22Rv1 (cell line): Measurements from ENCODE around the gene DDX42.

Experiments used
- H3K27ac ChIP-seq: fragments of 450-650 bp; 2 replicates; pipeline ENCODE4 v1.5.1; 2017
- ZFX ChIP-seq: fragments of 450-650 bp; IDR thresholded peaks from 2 replicates; pipeline ENCODE4 v1.6.1; 2017; ENCODE audit warnings: antibody characterized with exemption, borderline replicate concordance
- TF ChIP-seq, protein P1 (sequence below): fragments of 450-650 bp; IDR thresholded peaks from 2 replicates; pipeline ENCODE4 v1.5.1; 2017; ENCODE audit warnings: mild to moderate bottlenecking

DDX42 gene

DNA sequence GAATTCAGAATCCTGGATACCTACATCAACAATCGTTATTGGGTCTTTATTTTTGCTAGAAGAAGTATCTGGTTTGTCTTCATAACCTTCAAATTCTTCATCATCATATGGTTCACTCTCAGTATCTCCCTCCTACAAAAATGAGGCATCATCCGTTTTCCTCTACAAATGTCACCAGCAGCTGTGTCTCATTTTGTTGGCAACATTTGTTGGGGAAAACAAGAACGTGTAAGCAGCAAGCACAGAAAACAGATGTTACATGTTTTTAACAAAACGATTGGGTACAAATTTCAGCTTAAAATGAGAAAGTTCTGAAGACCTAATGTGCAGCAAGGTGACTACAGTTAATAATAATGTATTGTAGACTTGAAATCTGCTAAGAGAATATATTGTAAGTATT, 9.3 kb upstream of the DDX42 start:
- no peak for TF ChIP-seq ZFX
- TF ChIP-seq, protein P1, sequence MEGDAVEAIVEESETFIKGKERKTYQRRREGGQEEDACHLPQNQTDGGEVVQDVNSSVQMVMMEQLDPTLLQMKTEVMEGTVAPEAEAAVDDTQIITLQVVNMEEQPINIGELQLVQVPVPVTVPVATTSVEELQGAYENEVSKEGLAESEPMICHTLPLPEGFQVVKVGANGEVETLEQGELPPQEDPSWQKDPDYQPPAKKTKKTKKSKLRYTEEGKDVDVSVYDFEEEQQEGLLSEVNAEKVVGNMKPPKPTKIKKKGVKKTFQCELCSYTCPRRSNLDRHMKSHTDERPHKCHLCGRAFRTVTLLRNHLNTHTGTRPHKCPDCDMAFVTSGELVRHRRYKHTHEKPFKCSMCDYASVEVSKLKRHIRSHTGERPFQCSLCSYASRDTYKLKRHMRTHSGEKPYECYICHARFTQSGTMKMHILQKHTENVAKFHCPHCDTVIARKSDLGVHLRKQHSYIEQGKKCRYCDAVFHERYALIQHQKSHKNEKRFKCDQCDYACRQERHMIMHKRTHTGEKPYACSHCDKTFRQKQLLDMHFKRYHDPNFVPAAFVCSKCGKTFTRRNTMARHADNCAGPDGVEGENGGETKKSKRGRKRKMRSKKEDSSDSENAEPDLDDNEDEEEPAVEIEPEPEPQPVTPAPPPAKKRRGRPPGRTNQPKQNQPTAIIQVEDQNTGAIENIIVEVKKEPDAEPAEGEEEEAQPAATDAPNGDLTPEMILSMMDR = no peak
- no peak overlapping the region for H3K27ac ChIP-seq

DNA sequence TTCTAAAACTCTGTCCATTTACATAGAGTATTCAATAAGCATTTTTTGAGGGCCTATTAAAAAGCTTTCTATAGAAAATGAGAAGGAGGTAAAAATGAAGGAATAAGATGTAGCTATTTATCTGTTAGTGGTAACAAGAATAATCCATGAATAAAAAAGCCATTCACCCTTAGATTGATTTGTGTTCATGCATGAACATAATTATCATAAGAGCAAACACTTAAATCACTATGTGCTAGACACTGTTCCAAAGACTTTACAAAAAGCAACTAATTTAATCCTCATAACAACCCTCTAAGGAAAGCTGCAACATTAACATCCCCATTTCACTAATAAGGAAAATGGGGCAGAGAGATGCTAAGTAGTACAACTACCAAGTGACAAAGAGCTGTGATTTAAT, 7.2 kb upstream of the DDX42 start:
- no peak overlapping the region for H3K27ac ChIP-seq
- TF ChIP-seq, protein P1 = no peak
- no peak for TF ChIP-seq ZFX

DNA sequence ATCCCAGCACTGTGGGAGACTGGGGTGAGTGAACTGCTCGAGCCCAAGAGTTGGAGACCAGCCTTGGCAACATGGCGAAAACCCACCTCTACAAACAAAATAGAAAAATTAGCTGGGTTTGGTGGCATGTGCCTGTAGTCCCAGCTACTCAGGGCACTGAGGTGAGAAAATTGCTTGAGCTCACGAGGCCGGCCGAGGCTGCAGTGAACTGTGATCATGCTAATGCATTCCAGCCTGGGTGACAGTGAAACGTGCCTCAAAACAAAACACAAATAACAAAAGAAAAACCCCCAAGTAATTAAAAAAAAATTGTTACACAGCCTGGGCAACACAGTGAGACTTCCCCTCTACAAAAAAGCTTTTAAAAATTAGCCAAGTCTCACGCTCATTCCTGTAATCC, 5.5 kb upstream of the DDX42 start:
- TF ChIP-seq ZFX = no peak
- TF ChIP-seq, protein P1 = no peak
- no peak overlapping the region for H3K27ac ChIP-seq

DNA sequence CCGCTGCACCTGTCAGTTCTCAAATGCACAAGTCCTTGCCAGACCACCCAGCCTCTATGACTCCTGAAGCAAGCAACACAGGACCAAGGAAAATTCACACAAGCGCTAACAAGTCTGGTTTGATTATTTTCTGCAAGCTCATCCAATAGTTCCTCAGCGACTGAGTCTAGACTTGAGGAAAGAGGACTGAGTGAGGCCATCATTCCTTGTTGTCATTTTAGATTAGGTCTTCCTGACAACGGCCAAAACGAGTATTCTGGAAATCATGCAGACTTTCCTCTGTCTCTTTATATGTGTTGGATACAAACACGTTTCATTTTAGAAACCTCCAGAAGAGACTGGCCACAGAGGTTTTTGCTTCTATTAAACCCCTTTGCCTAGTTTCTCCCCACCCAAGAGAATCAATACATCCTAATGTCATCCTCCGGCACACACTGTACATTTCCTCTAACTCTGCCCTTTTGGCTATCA, 1.1 kb upstream of the DDX42 start:
- peak overlapping the region; percentile 99 for H3K27ac ChIP-seq
- TF ChIP-seq ZFX = no peak
- TF ChIP-seq, protein P1 = no peak

DNA sequence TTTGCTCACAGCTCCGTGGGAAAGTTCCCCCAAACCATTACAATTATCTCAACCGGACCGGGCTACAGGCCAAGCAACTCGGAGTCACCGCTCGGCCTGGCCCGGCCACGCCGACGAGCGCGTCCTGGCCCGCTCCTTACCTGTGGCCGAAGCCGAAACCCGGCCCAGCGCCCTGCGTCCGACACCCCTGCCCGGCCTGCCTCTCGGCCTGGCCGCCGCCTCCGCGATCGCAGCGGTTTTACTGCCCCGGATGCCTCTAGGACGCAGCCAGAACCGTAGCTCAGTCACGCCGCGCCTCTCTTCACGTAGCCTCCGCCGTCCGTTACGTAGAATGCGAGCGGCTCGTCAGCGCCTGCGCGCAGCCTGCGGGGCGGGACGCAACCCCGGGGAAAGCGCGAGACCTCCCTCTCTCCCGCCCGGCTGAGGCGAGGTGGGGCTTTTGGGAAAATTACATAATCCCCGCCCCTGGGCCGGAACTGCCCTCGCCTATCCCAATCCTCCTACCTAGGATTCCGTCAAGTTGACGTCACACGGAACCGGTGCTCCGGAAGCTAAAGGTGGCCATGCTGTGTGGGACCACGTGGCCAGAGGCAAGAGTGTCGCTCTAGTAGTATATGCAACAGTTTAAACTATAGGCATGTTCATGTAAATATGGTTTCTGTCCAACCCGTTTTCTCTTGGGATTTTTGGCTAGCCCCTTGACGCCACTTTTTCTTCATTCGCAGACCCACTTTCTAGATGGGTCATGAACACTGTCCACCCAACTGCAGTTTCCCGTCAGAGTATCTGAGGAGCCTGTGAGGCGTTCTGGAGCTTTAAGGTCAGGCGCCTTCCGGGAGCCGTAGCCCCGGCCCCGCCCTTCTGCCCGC, 464 bp upstream of the DDX42 start, which contains the start of gene CCDC47:
CCDC47 (minus strand) TSS at position 326 of the 869 bp plus-strand sequence. CDS start 7,422 bp downstream, outside the sequence.
- TF ChIP-seq, protein P1 = no peak
- no peak for TF ChIP-seq ZFX
- peak within 1 kb of the TSS; percentile 99 for H3K27ac ChIP-seq

DNA sequence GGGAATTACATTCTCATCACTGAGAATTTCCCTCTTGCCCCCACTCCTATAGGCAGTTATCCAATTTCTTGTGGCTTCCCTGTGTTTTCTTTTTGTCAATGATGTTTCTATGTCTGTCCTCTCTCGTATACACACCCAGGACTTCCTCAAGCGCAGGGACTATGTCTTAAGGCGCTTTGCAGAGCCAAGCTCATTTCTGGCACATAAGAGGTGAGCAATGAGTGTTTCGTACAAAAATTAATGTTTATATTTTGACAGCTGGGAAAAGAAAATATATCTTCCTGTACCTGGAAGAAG, 947 bp downstream of the DDX42 start:
- H3K27ac ChIP-seq = peak overlapping the region; percentile 99
- no peak for TF ChIP-seq ZFX
- TF ChIP-seq, protein P1 = no peak

DNA sequence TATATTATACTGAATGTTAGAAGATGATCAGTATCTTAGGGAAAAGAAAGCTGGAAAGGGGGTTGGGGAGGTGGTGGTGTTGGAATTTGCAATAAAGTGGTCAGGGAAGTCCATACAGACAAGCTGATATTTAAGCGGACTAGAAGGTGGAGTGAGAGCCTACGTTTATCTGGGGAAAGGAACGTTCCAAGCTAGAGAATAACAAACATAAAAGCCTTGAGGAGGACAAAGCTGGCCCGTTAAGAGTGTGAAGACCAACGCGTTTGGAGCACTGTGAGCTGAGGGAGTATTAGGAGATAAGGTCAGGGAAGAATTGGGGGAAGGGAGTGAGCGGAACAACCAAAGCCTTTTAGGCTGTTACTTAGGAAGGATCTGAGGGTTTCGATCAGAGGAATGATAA, 1.4 kb downstream of the DDX42 start:
- TF ChIP-seq, protein P1 = no peak
- no peak for TF ChIP-seq ZFX
- peak overlapping the region; percentile 99 for H3K27ac ChIP-seq
